GM12878 (cell line): Measurements from ENCODE around the gene THAP4. TPM values are rescaled to one million over a fixed set of nuclear protein-coding genes. Genes with fewer than 3 reads are reported as not detected.
A peak's percentile ranks its signal among the peaks of the same experiment; 100 is the strongest.

ENCODE experiments used
- ATAC-seq: fragments of 200-7000 bp; cut with Tn5 transposase; 3 replicates; pipeline ENCODE4 v1.9.1; 2020; ENCODE audit warnings: mild to moderate bottlenecking, moderate library complexity
- BruUV-seq: library from RNA; stranded (reverse); fragments of 400-500 nt; replicated peaks from 2 replicates; lab custom pipeline; 2021; lab: Mats Ljungman, UMichigan
- CTCF ChIA-PET: fragments of 300-600 bp; sonication (Branson Sonifier 250); formaldehyde crosslinking; extraction: SDS; loops from one replicate; lab custom pipeline; 2021; ENCODE audit warnings: inconsistent platforms; lab: Yijun Ruan, JAX
- POLR2A ChIA-PET: fragments of 350-600 bp; formaldehyde crosslinking; extraction: SDS; loops from one replicate; lab custom pipeline; 2021; ENCODE audit warnings: inconsistent platforms; lab: Charles Lee
- RAD21 ChIA-PET: fragments of 300-600 bp; sonication (Branson Sonifier 250); formaldehyde crosslinking; loops from one replicate; lab custom pipeline; 2023; ENCODE audit warnings: antibody characterized with exemption; ENCODE audit not compliant: unreplicated experiment; lab: Charles Lee
- SMC1A ChIA-PET: fragments of 300-600 bp; sonication (Branson Sonifier 250); formaldehyde crosslinking; loops from one replicate; lab custom pipeline; 2023; ENCODE audit not compliant: unreplicated experiment, uncharacterized antibody; lab: Charles Lee
- DNase-seq: peaks from one replicate; pipeline ENCODE4 v3.0.0-alpha.2; 2011; ENCODE audit warnings: low read depth, low spot score
- FAIRE-seq: peaks from 3 replicates; lab custom pipeline; 2011; peaks lifted over from hg19 to GRCh38; lab: Jason Lieb, UNC
- H2AFZ ChIP-seq: 2 replicates; pipeline ENCODE4 v1.6.0; 2011; ENCODE audit warnings: low read depth, low read length, control low read depth; ENCODE audit not compliant: control insufficient read depth
- H3K27ac ChIP-seq: 2 replicates; pipeline ENCODE4 v1.5.1; 2011; ENCODE audit warnings: control low read depth; ENCODE audit not compliant: control insufficient read depth, insufficient read depth
- H3K27me3 ChIP-seq, 2 experiments: replicated peaks in 1 of 2; 2 replicates each; pipeline versions ENCODE4 v1.6.0 to v1.6.1; 2011; ENCODE audit warnings: low read length in 1 of 2; ENCODE audit not compliant: control insufficient read depth in 2 of 2, insufficient read depth in 2 of 2
- H3K36me3 ChIP-seq, 2 experiments: 2 replicates each; pipeline ENCODE4 v1.5.1; 2011; ENCODE audit warnings: low read length in 1 of 2; ENCODE audit not compliant: control insufficient read depth in 2 of 2, insufficient read depth in 2 of 2
- H3K4me1 ChIP-seq: 2 replicates; pipeline ENCODE4 v1.6.1; 2011; ENCODE audit warnings: mild to moderate bottlenecking, low read length, moderate library complexity, mixed read lengths; ENCODE audit not compliant: control insufficient read depth, insufficient read depth
- H3K4me2 ChIP-seq: 2 replicates; pipeline ENCODE4 v1.6.0; 2011; ENCODE audit warnings: control low read depth; ENCODE audit not compliant: control insufficient read depth, insufficient read depth
- H3K4me3 ChIP-seq: fragments of 200-600 bp; sonication (generic); 2 replicates; pipeline ENCODE4 v1.5.1; 2016
- H3K79me2 ChIP-seq: 2 replicates; pipeline ENCODE4 v1.6.0; 2011; ENCODE audit warnings: low read length; ENCODE audit not compliant: control insufficient read depth, insufficient read depth
- H3K9ac ChIP-seq: 2 replicates; pipeline ENCODE4 v1.8.0; 2011; ENCODE audit warnings: low read length, control low read depth, mixed read lengths; ENCODE audit not compliant: control insufficient read depth, insufficient read depth
- H3K9me3 ChIP-seq: replicated peaks from 3 replicates; pipeline ENCODE4 v1.5.1; 2011; ENCODE audit warnings: mild to moderate bottlenecking, low read length; ENCODE audit not compliant: control insufficient read depth, insufficient read depth
- H4K20me1 ChIP-seq: 2 replicates; pipeline ENCODE4 v1.6.0; 2011; ENCODE audit not compliant: control insufficient read depth, insufficient read depth
- HCFC1 ChIP-seq: fragments of 150-350 bp; IDR thresholded peaks from 2 replicates; pipeline ENCODE4 v1.6.1; 2014; ENCODE audit warnings: low read length
- ZSCAN29 ChIP-seq: fragments of 450-650 bp; IDR thresholded peaks from 2 replicates; pipeline ENCODE4 v1.6.1; 2017; ENCODE audit warnings: mild to moderate bottlenecking, moderate library complexity
- WGBS: methylation state at CpG from one replicate; pipeline ENCODE4 v1.1.6; 2016; ENCODE audit warnings: low lambda C conversion rate; ENCODE audit not compliant: insufficient replicate concordance, insufficient coverage; ENCODE audit errors: missing lambda C conversion rate; 5-methylcytosine and 5-hydroxymethylcytosine counted together
- in situ Hi-C: fragments of 300-500 bp; cut with MboI; formaldehyde crosslinking; loops from 9 replicates; pipeline ENCODE4 v1.14.3; 2018; ENCODE audit warnings: mixed read lengths
- intact Hi-C: fragments of 100-400 bp; cut with micrococcal nuclease; formaldehyde crosslinking; loops from one replicate; pipeline ENCODE4 v1.14.2; 2022; ENCODE audit not compliant: unreplicated experiment
- polyA plus RNA-seq, 11 experiments: library from polyadenylated mRNA; depleted of rRNA in 4 of 11; unstranded in 6 of 11; stranded (reverse) in 5 of 11; fragments of >200 nt; fragmentation: Nextera tagmentation in 4 of 11; fragmentation: Illumina TruSeq in 1 of 11; extraction: Ambion mirVana in 4 of 11; extraction: Trizol in 1 of 11; gene quantifications; 1 replicate in 1 of 11; 2 replicates in 10 of 11; pipeline versions ENCODE4 v1.2.1 to v1.2.3, GENCODE V29; 2011 to 2016; ENCODE audit warnings: inconsistent platforms in 2 of 11, missing spikeins in 2 of 11, low read depth in 1 of 11
- total RNA-seq, 4 experiments: library from RNA; depleted of rRNA in 3 of 4; stranded (reverse); fragments of >200 nt in 3 of 4; fragmentation: Illumina TruSeq in 1 of 4; extraction: Trizol in 1 of 4; gene quantifications; 2 replicates each; pipeline versions ENCODE4 v1.2.1 to v1.2.3, GENCODE V29; 2013 to 2021
- TF ChIP-seq, protein P1 (sequence below): IDR thresholded peaks from 2 replicates; pipeline ENCODE4 v1.6.1; 2011; ENCODE audit warnings: mild to moderate bottlenecking, low read depth, low read length, moderate library complexity; ENCODE audit not compliant: insufficient replicate concordance
- TF ChIP-seq, protein P2 (sequence below): fragments of 450-650 bp; IDR thresholded peaks from 2 replicates; pipeline ENCODE4 v1.6.1; 2018; ENCODE audit warnings: borderline replicate concordance, mild to moderate bottlenecking; ENCODE audit not compliant: partially characterized antibody

Gene THAP4
- total and polyA plus RNA-seq, 10 of the 15 experiments (the other 5 are each of a cell fraction or from before 2014, with no cell fraction given): 12.9 to 67.7 (median 44.5) TPM

DNA sequence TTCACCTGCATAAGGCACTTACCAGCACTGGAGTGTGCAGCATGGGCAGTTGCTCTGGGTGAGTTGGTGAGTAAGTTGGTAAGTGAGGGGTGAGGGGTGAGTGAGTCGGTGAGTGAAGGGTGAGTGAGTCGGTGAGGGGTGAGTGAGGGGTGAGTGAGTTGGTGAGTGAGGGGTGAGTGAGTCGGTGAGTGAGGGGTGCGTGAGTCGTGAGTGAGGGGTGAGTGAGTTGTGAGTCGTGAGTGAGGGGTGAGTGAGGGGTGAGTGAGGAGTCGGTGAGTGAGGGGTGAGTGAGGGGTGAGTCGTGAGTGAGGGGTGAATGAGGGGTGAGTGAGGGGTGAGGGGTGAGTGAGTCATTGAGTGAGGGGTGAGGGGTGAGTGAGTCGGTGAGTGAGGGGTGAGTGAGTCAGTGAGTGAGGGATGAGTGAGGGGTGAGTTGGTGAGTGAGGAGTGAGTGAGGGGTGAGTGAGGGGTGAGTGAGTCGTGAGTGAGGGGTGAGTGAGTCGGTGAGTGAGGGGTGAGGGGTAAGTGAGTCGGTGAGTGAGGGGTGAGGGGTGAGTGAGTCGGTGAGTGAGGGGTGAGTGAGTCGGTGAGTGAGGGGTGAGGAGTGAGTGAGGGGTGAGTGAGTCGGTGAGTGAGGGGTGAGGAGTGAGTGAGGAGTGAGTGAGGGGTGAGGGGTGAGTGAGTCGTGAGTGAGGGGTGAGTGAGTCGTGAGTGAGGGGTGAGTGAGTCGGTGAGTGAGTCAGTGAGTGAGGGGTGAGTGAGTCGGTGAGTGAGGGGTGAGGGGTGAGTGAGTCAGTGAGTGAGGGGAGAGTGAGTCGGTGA is 17.1 kb downstream of the THAP4 start:
- ChIA-PET CTCF (no interaction called here), RAD21 (no interaction called here), SMC1A (no interaction called here), POLR2A (no interaction called here)
- DNase-seq (no peak), FAIRE-seq (no peak), ATAC-seq (no peak)
- intact Hi-C loops (loop anchor here (10.0 kb wide), 1 partner anchor 265 kb away; the partner anchor contains the start of gene FARP2), in situ Hi-C loops (no loop called here)
- H3K36me3 ChIP-seq: peaks cover 2 to 4% of the 10 kb centered on the region in 2 experiments
- H3K27me3 ChIP-seq: no peaks in the 10 kb centered on the region
- WGBS: 63% methylated on average over 12 of the region's 20 CpGs
- peaks cover 31% of the 10 kb centered on the region for H3K79me2 ChIP-seq
- no peak overlapping the region for H2AFZ ChIP-seq
- TF ChIP-seq, protein P1, sequence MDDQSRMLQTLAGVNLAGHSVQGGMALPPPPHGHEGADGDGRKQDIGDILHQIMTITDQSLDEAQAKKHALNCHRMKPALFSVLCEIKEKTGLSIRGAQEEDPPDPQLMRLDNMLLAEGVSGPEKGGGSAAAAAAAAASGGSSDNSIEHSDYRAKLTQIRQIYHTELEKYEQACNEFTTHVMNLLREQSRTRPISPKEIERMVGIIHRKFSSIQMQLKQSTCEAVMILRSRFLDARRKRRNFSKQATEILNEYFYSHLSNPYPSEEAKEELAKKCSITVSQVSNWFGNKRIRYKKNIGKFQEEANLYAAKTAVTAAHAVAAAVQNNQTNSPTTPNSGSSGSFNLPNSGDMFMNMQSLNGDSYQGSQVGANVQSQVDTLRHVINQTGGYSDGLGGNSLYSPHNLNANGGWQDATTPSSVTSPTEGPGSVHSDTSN: peak; percentile 1
- no peak for TF ChIP-seq ZSCAN29
- no peak for TF ChIP-seq HCFC1
- H3K4me2 ChIP-seq: no peak overlapping the region
- no peak overlapping the region for H3K9ac ChIP-seq
- H4K20me1 ChIP-seq: no peaks in the 10 kb centered on the region
- no peaks in the 10 kb centered on the region for H3K9me3 ChIP-seq
- no peak overlapping the region for H3K4me3 ChIP-seq
- no peak overlapping the region for H3K27ac ChIP-seq
- BruUV-seq: no TSS peak
- peaks cover 9% of the 10 kb centered on the region for H3K4me1 ChIP-seq

DNA sequence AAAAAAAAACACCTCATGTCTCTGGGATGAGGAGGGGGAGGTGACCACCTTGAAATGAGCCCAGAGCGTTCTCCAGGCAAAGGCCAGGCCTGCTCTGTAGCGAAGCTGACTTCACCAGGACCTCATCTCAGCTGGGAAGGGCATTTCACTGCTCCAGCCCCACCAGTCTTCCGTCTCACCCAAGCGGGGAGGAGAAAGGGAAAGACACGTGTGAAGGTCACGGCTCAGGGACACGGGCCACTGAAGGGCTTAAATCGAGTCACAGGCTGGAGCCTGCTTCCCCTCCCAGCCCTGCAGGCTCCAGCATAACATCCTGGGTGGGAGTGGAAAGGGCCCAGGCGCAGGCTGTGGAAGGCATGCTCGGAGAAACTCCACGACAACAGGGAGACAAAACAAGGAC is 18.1 kb downstream of the THAP4 start:
- ATAC-seq: no peak
- CTCF ChIA-PET: interaction anchor here (0.6 to 2.0 kb wide), 3 partner anchors 8 to 260 kb away, joined by 3 to 7 read pairs (median 5); no protein-coding TSS in a partner anchor

More for the DNA sequence above, 18.1 kb downstream of the THAP4 start:
- SMC1A ChIA-PET: no interaction called here
- Histone ChIP-seq H3K36me3 (peaks cover 2 to 4% of the 10 kb centered on the region in 2 experiments), H2AFZ (no peak overlapping the region), H3K9ac (no peak overlapping the region), H3K4me2 (no peak overlapping the region), H3K9me3 (no peaks in the 10 kb centered on the region), H4K20me1 (no peaks in the 10 kb centered on the region), H3K4me1 (peaks cover 9% of the 10 kb centered on the region), H3K79me2 (peaks cover 29% of the 10 kb centered on the region), H3K4me3 (no peak overlapping the region), H3K27me3 (no peaks in the 10 kb centered on the region), H3K27ac (peak overlapping the region; percentile 77)
- POLR2A ChIA-PET: interaction anchor here (0.5 to 1.5 kb wide), 3 partner anchors 12 to 265 kb away, joined by 3 to 10 read pairs (median 4); no protein-coding TSS in a partner anchor
- BruUV-seq: no TSS peak
- RAD21 ChIA-PET: interaction anchor here (1.0 kb wide), 1 partner anchor 400 kb away, joined by 3 read pairs; no protein-coding TSS in a partner anchor
- TF ChIP-seq, protein P2, sequence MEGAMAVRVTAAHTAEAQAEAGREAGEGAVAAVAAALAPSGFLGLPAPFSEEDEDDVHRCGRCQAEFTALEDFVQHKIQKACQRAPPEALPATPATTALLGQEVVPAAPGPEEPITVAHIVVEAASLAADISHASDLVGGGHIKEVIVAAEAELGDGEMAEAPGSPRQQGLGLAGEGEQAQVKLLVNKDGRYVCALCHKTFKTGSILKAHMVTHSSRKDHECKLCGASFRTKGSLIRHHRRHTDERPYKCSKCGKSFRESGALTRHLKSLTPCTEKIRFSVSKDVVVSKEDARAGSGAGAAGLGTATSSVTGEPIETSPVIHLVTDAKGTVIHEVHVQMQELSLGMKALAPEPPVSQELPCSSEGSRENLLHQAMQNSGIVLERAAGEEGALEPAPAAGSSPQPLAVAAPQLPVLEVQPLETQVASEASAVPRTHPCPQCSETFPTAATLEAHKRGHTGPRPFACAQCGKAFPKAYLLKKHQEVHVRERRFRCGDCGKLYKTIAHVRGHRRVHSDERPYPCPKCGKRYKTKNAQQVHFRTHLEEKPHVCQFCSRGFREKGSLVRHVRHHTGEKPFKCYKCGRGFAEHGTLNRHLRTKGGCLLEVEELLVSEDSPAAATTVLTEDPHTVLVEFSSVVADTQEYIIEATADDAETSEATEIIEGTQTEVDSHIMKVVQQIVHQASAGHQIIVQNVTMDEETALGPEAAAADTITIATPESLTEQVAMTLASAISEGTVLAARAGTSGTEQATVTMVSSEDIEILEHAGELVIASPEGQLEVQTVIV: no peak
- DNase-seq: no peak
- no peak for FAIRE-seq
- in situ Hi-C loops: no loop called here
- intact Hi-C loops: loop anchor here (10.0 kb wide), 1 partner anchor 264 kb away; the partner anchor contains the start of gene FARP2
- 90% methylated on average over 10 of the region's 11 CpGs for WGBS
